Measurements from ENCODE around the gene PEF1. TPM values are rescaled to one million over a fixed set of nuclear protein-coding genes. Genes with fewer than 3 reads are reported as not detected.

PEF1 gene
- total RNA-seq, 2 experiments from 2014 or later = 79.6 to 80.6 TPM

DNA sequence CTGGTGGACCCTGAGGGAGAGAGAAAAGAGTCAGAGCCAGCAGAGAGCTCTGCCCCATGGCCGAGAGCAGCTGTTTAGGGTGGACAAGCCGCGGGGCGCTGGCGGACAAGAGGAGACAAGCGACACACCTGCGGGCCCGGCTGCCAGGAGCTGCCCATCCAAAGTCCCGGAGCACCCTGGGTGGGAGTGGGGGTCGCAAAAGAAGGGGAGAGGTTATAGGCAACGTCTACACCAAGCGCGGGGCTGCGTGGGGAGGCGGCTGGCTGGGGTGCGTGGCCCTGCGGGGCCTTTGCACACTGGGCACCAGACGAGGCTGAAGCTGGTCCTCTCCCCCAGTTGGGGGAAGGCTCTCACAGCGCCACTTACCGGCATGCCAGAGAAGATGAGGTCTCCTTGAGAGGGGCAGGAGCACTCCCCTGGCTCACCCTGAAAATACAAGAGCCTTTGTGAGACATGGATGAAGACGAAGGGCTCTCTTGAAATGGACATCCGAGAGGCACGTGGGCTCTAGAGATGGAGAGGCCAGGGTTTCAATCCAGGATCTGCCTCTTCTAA is 35.1 kb upstream of the PEF1 start:
- intact Hi-C loops (cut with micrococcal nuclease) = no loop called here
- H3K4me1 Mint-ChIP-seq (ENCODE audit: low read depth) = no peaks in the 10 kb centered on the region
- DNase-seq = no peak
- H3K4me3 Mint-ChIP-seq = no peak overlapping the region
- no peaks in the 10 kb centered on the region for H3K36me3 Mint-ChIP-seq (ENCODE audit: low read depth)
- CTCF ChIA-PET = interaction anchor here (0.9 to 1.4 kb wide), 2 partner anchors 10 to 131 kb away, joined by 3 read pairs; no protein-coding TSS in a partner anchor
- no peaks in the 10 kb centered on the region for H3K9me3 Mint-ChIP-seq
- no peaks in the 10 kb centered on the region for H3K27me3 Mint-ChIP-seq (ENCODE audit: low read depth)
- H3K27ac Mint-ChIP-seq = no peak overlapping the region

DNA sequence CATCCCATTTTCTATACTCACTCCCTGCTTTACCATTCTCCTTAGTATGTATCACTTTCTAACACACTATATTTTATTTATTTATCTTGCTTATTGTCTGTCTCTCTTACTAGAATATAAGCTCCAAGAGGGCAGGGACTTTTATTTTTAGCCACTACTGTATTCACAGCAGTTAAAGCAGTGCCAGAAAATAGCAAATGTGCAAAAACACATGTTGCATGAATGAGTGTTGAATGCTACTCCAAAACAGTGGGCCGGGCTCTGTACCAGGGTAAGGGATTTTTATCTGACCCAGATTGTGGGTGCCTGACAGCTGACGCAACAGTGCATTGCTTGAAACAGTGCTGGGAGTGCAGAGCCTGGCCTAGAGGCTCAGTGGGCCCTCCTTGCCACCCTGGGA is 34.4 kb upstream of the PEF1 start:
- intact Hi-C loops (cut with micrococcal nuclease) = no loop called here
- Mint-ChIP-seq H3K27me3 (ENCODE audit: low read depth) (no peaks in the 10 kb centered on the region), H3K36me3 (ENCODE audit: low read depth) (no peaks in the 10 kb centered on the region), H3K9me3 (no peaks in the 10 kb centered on the region), H3K4me3 (no peak overlapping the region), H3K27ac (no peak overlapping the region), H3K4me1 (ENCODE audit: low read depth) (no peaks in the 10 kb centered on the region)
- DNase-seq = no peak
- CTCF ChIA-PET = interaction anchor here (0.6 to 1.4 kb wide), 3 partner anchors 9 to 194 kb away, joined by 3 to 5 read pairs (median 3); no protein-coding TSS in a partner anchor

DNA sequence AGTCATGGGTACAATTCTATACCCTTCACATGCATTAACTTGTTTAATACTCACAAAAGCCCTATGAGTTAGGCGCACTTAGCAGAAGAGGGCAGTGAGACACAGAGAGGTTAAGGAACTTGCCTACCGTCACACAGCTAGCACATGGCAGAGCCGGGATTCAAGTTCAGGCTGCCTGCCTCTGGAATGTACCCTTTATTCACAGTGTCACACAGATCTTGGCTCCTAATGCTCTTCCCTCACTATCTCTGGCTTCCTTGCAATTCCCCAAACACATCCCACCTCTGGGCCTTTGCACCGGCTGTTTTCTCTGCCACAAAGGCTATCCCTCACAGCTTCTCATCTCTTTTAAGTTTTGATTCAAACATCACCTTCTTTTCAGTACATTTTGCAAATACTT is 34.0 kb upstream of the PEF1 start:
- H3K27me3 Mint-ChIP-seq (ENCODE audit: low read depth) = no peaks in the 10 kb centered on the region
- H3K36me3 Mint-ChIP-seq (ENCODE audit: low read depth) = no peaks in the 10 kb centered on the region
- intact Hi-C loops (cut with micrococcal nuclease) = no loop called here
- no peak for DNase-seq
- CTCF ChIA-PET = interaction anchor here (0.6 to 1.4 kb wide), 3 partner anchors 9 to 194 kb away, joined by 3 to 5 read pairs (median 3); no protein-coding TSS in a partner anchor
- no peaks in the 10 kb centered on the region for H3K4me1 Mint-ChIP-seq (ENCODE audit: low read depth)
- no peak overlapping the region for H3K4me3 Mint-ChIP-seq
- no peak overlapping the region for H3K27ac Mint-ChIP-seq
- H3K9me3 Mint-ChIP-seq = no peaks in the 10 kb centered on the region

DNA sequence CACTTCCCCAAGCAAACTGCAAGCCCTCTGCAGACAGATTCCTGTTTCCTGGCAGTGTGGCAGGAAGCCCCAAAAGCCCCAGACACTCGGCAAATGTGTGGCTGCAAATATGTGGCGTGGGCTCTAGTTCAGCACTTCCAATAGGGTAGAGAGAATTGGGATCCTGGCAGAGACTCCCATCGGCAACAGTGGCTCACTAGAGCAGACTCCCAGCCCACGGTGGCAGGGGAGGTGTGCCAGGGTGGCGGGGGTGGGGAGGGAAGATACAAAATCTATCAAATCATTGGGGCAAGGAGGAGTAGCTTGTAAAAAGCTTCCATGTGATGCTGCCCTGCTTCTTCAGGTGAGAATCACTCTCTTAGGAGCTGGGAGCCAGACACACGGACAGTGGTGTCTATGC is 33.3 kb upstream of the PEF1 start:
- H3K4me1 Mint-ChIP-seq (ENCODE audit: low read depth) = no peaks in the 10 kb centered on the region
- H3K27ac Mint-ChIP-seq = no peak overlapping the region
- H3K4me3 Mint-ChIP-seq = no peak overlapping the region
- intact Hi-C loops (cut with micrococcal nuclease) = no loop called here
- no peaks in the 10 kb centered on the region for H3K27me3 Mint-ChIP-seq (ENCODE audit: low read depth)
- no peaks in the 10 kb centered on the region for H3K9me3 Mint-ChIP-seq
- no peaks in the 10 kb centered on the region for H3K36me3 Mint-ChIP-seq (ENCODE audit: low read depth)
- CTCF ChIA-PET = interaction anchor here (1.0 kb wide), 1 partner anchor 27 kb away, joined by 3 read pairs; no protein-coding TSS in a partner anchor
- no peak for DNase-seq

DNA sequence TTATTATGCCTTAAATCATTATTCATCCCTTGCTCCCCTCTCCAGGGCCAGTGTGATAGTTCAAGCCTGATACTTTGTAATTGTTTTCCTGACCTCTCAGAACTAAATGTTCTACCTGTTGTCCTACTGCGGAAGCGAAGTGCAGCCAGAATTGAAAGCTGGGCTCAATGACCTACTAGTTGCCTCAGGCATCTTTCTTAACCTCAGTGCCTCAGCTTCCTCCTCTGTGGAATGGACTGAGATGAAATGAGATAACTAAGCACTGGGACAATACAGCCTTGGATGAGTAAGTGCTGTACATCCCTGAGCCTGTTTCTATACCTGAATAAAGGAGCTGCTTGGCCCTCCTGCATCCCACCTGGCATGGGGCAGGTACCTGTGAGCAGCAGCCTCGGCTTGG is 32.7 kb upstream of the PEF1 start:
- H3K36me3 Mint-ChIP-seq (ENCODE audit: low read depth) = no peaks in the 10 kb centered on the region
- CTCF ChIA-PET = interaction anchor here (1.0 kb wide), 1 partner anchor 27 kb away, joined by 3 read pairs; no protein-coding TSS in a partner anchor
- H3K27me3 Mint-ChIP-seq (ENCODE audit: low read depth) = no peaks in the 10 kb centered on the region
- H3K27ac Mint-ChIP-seq = no peak overlapping the region
- no peak for DNase-seq
- no peaks in the 10 kb centered on the region for H3K9me3 Mint-ChIP-seq
- intact Hi-C loops (cut with micrococcal nuclease) = no loop called here
- no peak overlapping the region for H3K4me3 Mint-ChIP-seq
- no peaks in the 10 kb centered on the region for H3K4me1 Mint-ChIP-seq (ENCODE audit: low read depth)

DNA sequence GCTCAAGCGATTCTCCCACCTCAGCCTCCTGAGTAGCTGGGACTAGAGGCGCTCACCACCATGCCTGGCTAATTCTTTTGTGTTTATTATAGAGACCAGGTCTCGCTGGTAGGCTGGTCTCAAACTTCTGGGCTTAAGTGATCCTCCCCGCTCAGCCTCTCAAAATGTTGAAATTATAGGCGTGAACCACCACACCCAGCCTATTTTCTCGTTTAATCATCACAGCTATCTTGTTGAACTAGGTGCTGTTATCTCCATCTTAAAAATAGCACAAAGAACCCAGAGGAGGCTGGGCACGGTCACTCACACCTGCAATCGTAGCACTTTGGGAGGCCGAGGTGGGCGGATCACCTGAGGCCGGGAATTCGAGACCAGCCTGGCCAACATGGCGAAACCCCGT is 31.1 kb upstream of the PEF1 start:
- peaks cover 4% of the 10 kb centered on the region for H3K27me3 Mint-ChIP-seq (ENCODE audit: low read depth)
- H3K9me3 Mint-ChIP-seq = no peaks in the 10 kb centered on the region
- no peaks in the 10 kb centered on the region for H3K4me1 Mint-ChIP-seq (ENCODE audit: low read depth)
- H3K4me3 Mint-ChIP-seq = no peak overlapping the region
- intact Hi-C loops (cut with micrococcal nuclease) = no loop called here
- no peaks in the 10 kb centered on the region for H3K36me3 Mint-ChIP-seq (ENCODE audit: low read depth)
- CTCF ChIA-PET = no interaction called here
- no peak for DNase-seq
- no peak overlapping the region for H3K27ac Mint-ChIP-seq

DNA sequence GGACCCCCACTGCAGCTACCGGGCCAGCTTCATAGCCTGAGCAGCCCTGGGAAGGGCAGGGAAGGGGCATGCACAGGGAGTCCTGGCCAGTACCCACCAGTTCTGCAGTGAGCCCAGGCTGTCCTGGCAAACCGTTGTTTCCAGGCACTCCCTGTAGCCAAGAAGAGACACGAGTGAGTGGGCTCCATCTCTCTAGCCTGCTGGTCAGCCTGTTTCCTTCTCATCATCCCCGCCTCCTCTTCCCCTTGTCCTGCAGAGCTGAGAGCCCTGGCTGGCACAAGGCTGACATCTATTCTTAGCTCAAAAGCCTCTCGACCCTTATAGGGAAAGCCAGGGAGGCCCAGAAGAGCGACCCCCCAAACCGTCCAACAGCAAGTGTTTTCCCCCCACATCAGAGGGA is 30.5 kb upstream of the PEF1 start:
- Mint-ChIP-seq H3K36me3 (ENCODE audit: low read depth) (no peaks in the 10 kb centered on the region), H3K9me3 (no peaks in the 10 kb centered on the region), H3K27me3 (ENCODE audit: low read depth) (peaks cover 7% of the 10 kb centered on the region), H3K27ac (no peak overlapping the region), H3K4me1 (ENCODE audit: low read depth) (peaks cover 3% of the 10 kb centered on the region), H3K4me3 (no peak overlapping the region)
- no peak for DNase-seq
- CTCF ChIA-PET = interaction anchor here (0.7 kb wide), 1 partner anchor 821 kb away, joined by 4 read pairs; no protein-coding TSS in a partner anchor
- intact Hi-C loops (cut with micrococcal nuclease) = no loop called here

DNA sequence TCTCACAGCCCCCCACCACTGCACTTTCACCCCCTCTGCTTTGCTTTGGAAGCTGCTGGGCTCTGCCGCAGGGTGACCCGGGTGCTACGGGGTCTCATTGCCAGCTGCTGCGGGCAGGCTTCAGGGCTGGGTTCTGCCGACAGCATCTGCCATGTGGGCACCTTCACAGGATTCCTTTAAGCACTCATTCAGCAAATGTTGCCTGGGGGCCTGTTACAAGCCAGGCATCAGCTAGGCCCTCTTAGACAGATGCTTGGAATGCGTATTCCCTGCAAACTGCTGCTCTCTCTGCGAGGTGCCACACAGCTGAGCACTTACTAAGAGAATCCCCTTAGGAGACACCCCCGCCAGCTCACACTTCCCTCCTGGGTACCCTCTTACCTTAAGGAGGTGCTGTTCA is 29.9 kb upstream of the PEF1 start:
- Mint-ChIP-seq H3K4me3 (no peak overlapping the region), H3K36me3 (ENCODE audit: low read depth) (no peaks in the 10 kb centered on the region)

DNA sequence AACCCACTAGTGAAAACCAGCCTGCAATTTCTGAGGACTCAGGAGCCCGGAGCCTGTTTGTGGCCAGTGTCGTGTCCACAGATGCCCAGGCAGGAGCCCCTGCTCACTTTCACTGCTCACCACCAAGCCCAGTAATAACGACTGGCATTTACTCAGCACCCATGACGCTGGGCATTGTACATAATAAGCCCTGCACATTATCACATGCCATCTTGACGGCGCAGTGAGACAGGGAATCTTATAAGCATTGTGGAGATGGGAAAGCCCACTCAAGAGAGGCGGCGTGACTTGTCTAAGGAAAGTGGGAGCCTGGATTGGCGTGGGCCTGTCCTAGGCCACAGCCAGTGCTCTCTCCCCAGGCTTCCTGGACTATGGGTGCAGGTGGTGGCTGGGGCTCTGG is 28.8 kb upstream of the PEF1 start:
- H3K27ac Mint-ChIP-seq = no peak overlapping the region
- CTCF ChIA-PET = no interaction called here
- no peak overlapping the region for H3K4me3 Mint-ChIP-seq

More for the DNA sequence above, 29.9 kb upstream of the PEF1 start:
- no peak for DNase-seq
- intact Hi-C loops (cut with micrococcal nuclease) = no loop called here
- H3K4me1 Mint-ChIP-seq (ENCODE audit: low read depth) = peaks cover 6% of the 10 kb centered on the region
- H3K27ac Mint-ChIP-seq = no peak overlapping the region
- peaks cover 8% of the 10 kb centered on the region for H3K27me3 Mint-ChIP-seq (ENCODE audit: low read depth)
- no peaks in the 10 kb centered on the region for H3K9me3 Mint-ChIP-seq
- CTCF ChIA-PET = interaction anchor here (0.7 kb wide), 1 partner anchor 821 kb away, joined by 4 read pairs; no protein-coding TSS in a partner anchor

DNA sequence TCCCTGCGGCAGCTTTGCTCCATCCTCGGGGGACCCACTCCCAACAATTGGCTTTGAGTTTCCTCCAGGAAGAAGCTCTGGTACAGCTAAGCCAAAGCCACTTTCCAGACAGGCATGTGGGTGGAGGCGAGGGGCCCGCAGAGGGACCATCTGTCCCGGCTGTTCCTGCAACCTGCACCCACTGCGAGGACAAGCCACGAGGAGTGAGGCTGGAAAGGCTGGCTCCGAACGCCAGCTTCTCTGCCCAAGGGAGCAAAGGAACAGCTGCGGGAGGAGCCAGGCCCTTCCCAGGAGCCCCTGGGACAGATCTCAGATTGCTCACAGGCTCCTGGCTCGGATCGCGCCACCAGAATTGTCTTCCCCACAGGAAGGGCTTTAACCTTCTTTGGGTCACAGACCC is 28.3 kb upstream of the PEF1 start:
- CTCF ChIA-PET = no interaction called here
- intact Hi-C loops (cut with micrococcal nuclease) = no loop called here
- H3K4me1 Mint-ChIP-seq (ENCODE audit: low read depth) = peaks cover 10% of the 10 kb centered on the region

More for the DNA sequence above, 28.8 kb upstream of the PEF1 start:
- H3K27me3 Mint-ChIP-seq (ENCODE audit: low read depth) = peaks cover 12% of the 10 kb centered on the region
- no peaks in the 10 kb centered on the region for H3K36me3 Mint-ChIP-seq (ENCODE audit: low read depth)
- H3K9me3 Mint-ChIP-seq = no peaks in the 10 kb centered on the region
- peaks cover 10% of the 10 kb centered on the region for H3K4me1 Mint-ChIP-seq (ENCODE audit: low read depth)
- intact Hi-C loops (cut with micrococcal nuclease) = no loop called here
- no peak for DNase-seq

DNA sequence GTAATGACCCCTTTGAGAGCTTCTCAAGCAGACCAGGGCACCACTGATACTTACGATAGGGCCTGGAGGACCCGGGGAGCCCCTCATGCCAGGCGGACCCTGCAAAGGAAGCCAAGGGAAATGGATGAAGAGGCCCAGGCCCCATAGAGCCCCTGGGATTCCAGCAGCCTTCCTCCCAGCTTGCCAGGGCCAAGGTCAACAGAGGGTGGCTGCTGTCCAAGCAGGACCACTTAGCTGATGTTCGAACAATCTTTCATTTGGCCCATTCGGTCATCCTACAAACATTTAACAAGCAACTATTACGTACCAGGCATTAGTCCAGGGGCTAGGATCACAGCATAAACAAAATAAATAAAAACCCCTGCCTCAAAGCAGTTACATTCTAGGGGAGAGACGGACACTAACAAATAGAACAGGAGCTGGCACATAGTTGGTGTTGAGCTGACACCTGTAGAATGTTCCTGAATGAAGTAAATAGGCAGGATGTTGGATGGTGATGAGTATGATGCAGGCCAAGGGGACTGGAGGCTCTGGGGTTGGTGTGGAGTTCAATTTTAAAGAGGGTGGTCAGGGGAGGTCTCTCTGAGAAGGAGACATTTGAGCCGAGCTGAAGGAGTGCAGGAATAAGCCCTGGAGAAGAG is 27.0 kb upstream of the PEF1 start:
- Mint-ChIP-seq H3K36me3 (ENCODE audit: low read depth) (no peaks in the 10 kb centered on the region), H3K4me1 (ENCODE audit: low read depth) (peaks cover 10% of the 10 kb centered on the region), H3K27me3 (ENCODE audit: low read depth) (peaks cover 12% of the 10 kb centered on the region), H3K4me3 (no peak overlapping the region), H3K27ac (no peak overlapping the region), H3K9me3 (no peaks in the 10 kb centered on the region)
- intact Hi-C loops (cut with micrococcal nuclease) = no loop called here
- no peak for DNase-seq
- CTCF ChIA-PET = interaction anchor here (1.7 kb wide), 1 partner anchor 33 kb away, joined by 4 read pairs; no protein-coding TSS in a partner anchor

More for the DNA sequence above, 28.3 kb upstream of the PEF1 start:
- DNase-seq = no peak
- no peak overlapping the region for H3K4me3 Mint-ChIP-seq
- H3K36me3 Mint-ChIP-seq (ENCODE audit: low read depth) = no peaks in the 10 kb centered on the region
- no peak overlapping the region for H3K27ac Mint-ChIP-seq
- peaks cover 12% of the 10 kb centered on the region for H3K27me3 Mint-ChIP-seq (ENCODE audit: low read depth)
- no peaks in the 10 kb centered on the region for H3K9me3 Mint-ChIP-seq

DNA sequence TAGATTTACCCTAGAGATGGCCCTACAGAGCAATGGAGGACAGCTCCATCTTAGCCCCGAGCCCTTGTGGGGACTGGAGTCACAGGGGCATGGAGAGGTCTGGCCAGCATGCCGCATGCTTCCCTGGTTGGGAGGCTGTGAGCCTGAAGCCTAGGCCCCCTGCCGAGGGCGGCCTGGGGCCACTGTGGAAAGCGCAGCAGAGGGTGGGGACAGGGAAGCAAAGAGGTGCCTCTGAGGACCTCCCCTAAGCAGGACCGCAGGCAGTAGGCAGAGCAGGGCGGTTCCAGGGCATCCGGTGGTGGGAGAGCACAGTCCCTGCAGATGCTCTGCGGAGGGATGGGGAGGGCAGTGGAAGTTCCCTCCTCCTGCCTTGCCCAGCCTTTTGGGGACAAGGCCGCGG is 26.5 kb upstream of the PEF1 start:
- peaks cover 12% of the 10 kb centered on the region for H3K27me3 Mint-ChIP-seq (ENCODE audit: low read depth)
- H3K4me1 Mint-ChIP-seq (ENCODE audit: low read depth) = peaks cover 10% of the 10 kb centered on the region
- H3K36me3 Mint-ChIP-seq (ENCODE audit: low read depth) = no peaks in the 10 kb centered on the region
- no peak for DNase-seq
- H3K4me3 Mint-ChIP-seq = no peak overlapping the region
- CTCF ChIA-PET = interaction anchor here (1.7 to 2.3 kb wide), 2 partner anchors 34 to 118 kb away, joined by 4 to 6 read pairs; no protein-coding TSS in a partner anchor
- H3K9me3 Mint-ChIP-seq = no peaks in the 10 kb centered on the region
- no peak overlapping the region for H3K27ac Mint-ChIP-seq
- intact Hi-C loops (cut with micrococcal nuclease) = no loop called here

DNA sequence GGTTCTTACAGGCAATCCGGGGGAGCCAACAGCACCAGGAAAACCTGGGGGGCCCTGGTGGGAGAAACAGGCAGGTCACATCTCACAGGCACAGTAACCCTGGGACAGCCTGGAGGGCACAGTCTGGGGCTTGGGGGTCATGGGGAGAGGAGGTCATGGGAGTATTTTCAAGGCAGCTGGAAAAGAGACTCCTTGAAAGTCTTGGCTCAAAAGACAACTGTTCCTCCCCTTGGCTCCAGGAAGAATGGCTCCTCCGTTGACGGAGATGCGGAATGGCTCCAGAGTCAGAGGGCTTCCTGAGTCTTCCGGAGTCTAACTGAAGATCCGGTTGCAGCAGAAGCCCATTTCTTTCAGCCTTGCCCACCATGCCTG is 25.9 kb upstream of the PEF1 start:
- DNase-seq = no peak
- H3K4me3 Mint-ChIP-seq = no peak overlapping the region
- peaks cover 12% of the 10 kb centered on the region for H3K27me3 Mint-ChIP-seq (ENCODE audit: low read depth)
- intact Hi-C loops (cut with micrococcal nuclease) = no loop called here
- no peaks in the 10 kb centered on the region for H3K9me3 Mint-ChIP-seq
- no peak overlapping the region for H3K27ac Mint-ChIP-seq
- CTCF ChIA-PET = interaction anchor here (0.8 to 2.3 kb wide), 6 partner anchors 8 to 120 kb away, joined by 3 to 6 read pairs (median 4); no protein-coding TSS in a partner anchor
- no peaks in the 10 kb centered on the region for H3K36me3 Mint-ChIP-seq (ENCODE audit: low read depth)
- H3K4me1 Mint-ChIP-seq (ENCODE audit: low read depth) = peaks cover 10% of the 10 kb centered on the region

All from activated naive CD4-positive, alpha-beta T cell treated with anti-CD3 and anti-CD28 coated beads for 36 hours (primary cell).